ENCODE measurements around the gene TMEM108.

GRCh38 chr3:133153382-133153781 is 115.2 kb downstream of the TMEM108 start:
- TF ChIP-seq GATA3 (IDR thresholded peaks at IDR 0.05; ENCODE audit: low read depth, low read length) (no peak), GATA2 (IDR thresholded peaks at IDR 0.05; ENCODE audit: low read depth, low read length) (no peak)

All from SH-SY5Y (cell line).